Heart left ventricle (tissue), 16 donors: ENCODE data around the gene MRPL49. TPM values are rescaled to one million over a fixed set of nuclear protein-coding genes. Genes with fewer than 3 reads are reported as not detected.
"Not testable (repeated sequence)": the region's sequence is repeated elsewhere in the genome, so short reads cannot be mapped to it uniquely, and the experiment has no call there.

ENCODE experiments used
- ATAC-seq, 4 donors: fragments of 200-7000 bp; cut with Tn5 transposase; one replicate each; pipeline ENCODE4 v1.9.1; 2020 to 2022; ENCODE audit warnings: moderate library complexity in 4 of 4, mild to moderate bottlenecking in 3 of 4, moderate number of reproducible peaks in 1 of 4
- DNase-seq, 5 donors: peaks; one replicate each; pipeline ENCODE4 v3.0.0-alpha.2; 2020
- H3K27ac ChIP-seq, 12 donors: fragments of 200-600 bp; sonication (generic) in 4 of 12; one replicate each; pipeline versions ENCODE4 v1.5.0 to v1.8.0; 2016 to 2022; ENCODE audit warnings: mild to moderate bottlenecking in 2 of 12
- H3K27me3 ChIP-seq, 9 donors: fragments of 200-600 bp; sonication (generic) in 2 of 9; one replicate each; pipeline versions ENCODE4 v1.5.1 to v1.8.0; 2016 to 2022; ENCODE audit warnings: mild to moderate bottlenecking in 3 of 9
- H3K36me3 ChIP-seq, 9 donors: fragments of 200-600 bp; sonication (generic) in 2 of 9; one replicate each; pipeline versions ENCODE4 v1.5.0 to v1.8.0; 2018 to 2022; ENCODE audit warnings: mild to moderate bottlenecking in 2 of 9
- H3K4me1 ChIP-seq, 12 donors: fragments of 200-600 bp; sonication (generic) in 4 of 12; one replicate each; pipeline versions ENCODE4 v1.5.0 to v1.8.0; 2016 to 2022; ENCODE audit warnings: mild to moderate bottlenecking in 3 of 12
- H3K4me3 ChIP-seq, 12 donors: fragments of 200-600 bp; sonication (generic) in 4 of 12; one replicate each; pipeline versions ENCODE4 v1.5.0 to v1.8.0; 2017 to 2022; ENCODE audit warnings: mild to moderate bottlenecking in 9 of 12, moderate library complexity in 4 of 12
- H3K9me3 ChIP-seq, 12 donors: fragments of 200-600 bp; sonication (generic) in 4 of 12; one replicate each; pipeline versions ENCODE4 v1.5.0 to v1.8.0; 2016 to 2022; ENCODE audit warnings: mild to moderate bottlenecking in 1 of 12
- POLR2A ChIP-seq, 2 donors: fragments of 450-650 bp; IDR thresholded peaks; one replicate each; pipeline ENCODE4 v1.6.1; 2017; ENCODE audit warnings: antibody characterized with exemption in 2 of 2, mild to moderate bottlenecking in 2 of 2, moderate library complexity in 2 of 2
- WGBS, 4 donors: extraction: QIAGEN DNeasy Blood & Tissue Kit in 2 of 4; methylation state at CpG; one replicate each; pipeline versions ENCODE4 v1.1.5 to v1.1.7; 2013 to 2018; 5-methylcytosine and 5-hydroxymethylcytosine counted together
- intact Hi-C, 10 donors: fragments of 100-400 bp; cut with DNase I; formaldehyde crosslinking; loops; one replicate each; pipeline versions ENCODE4 v1.11.1 to v1.14.2; 2022
- polyA plus RNA-seq, 2 donors: library from polyadenylated mRNA; stranded (reverse); fragments of 200-250 nt; gene quantifications; one replicate each; pipeline ENCODE4 v1.2.3, GENCODE V29; 2013
- total RNA-seq, 9 donors: library from RNA; depleted of rRNA in 2 of 9; stranded (reverse); fragments of >200 nt in 2 of 9; fragmentation: NEBNext Ultra II Directional in 3 of 9; extraction: Animal tissue kit (Norgen Biotek cat#: 25700) in 3 of 9; gene quantifications; one replicate each; pipeline versions ENCODE4 v1.1.0 to v1.2.4, GENCODE V29; 2016 to 2023
- TF ChIP-seq, protein P1 (sequence below), 12 donors: fragments of 200-600 bp; sonication (generic) in 4 of 12; IDR thresholded peaks; one replicate each; pipeline versions ENCODE4 v1.5.0 to v1.8.0; 2018 to 2022; ENCODE audit warnings: antibody characterized with exemption in 12 of 12, mild to moderate bottlenecking in 5 of 12
- donor health status: ischemic (EF 13 %, LVEDD 7.1; RV severe dilation, severe dysfunction).
- donor health status: healthy with polysubstance abuse.
- donor health status: DM: no; HTN: yes; CAD: no.
- donor health status: DM: no; HTN: no; CAD: no.
- donor health status: ischemic (EF 25% LVEDD 6.9; RV normal size, moderate dysfunction).
- donor health status: ischemic (EF 25% LVEDD 5.7; RV mildly dilated, moderate dysfunction).
- donor health status: healthy.
- donor health status: DM: yes; HTN: yes; CAD: no.
- donor health status: ischemic (EF 35%, LVEDD 5.7; RV mildly dilated, moderate dysfunction).
- donor health status: nonischemic (EF 11% LVEDD 7.7; RV severe dilation, severe dysfunction).
- donor health status: DM: yes; HTN: yes; CAD: no.
- donor health status: PGD.
- donor health status: ischemic (EF 29% LVEDD 5.4; RV normal size, mild dysfunction).
- donor health status: nonischemic (EF 23%, LVEDD 6.1; RV moderate dilation, normal function).

Gene MRPL49
- total and polyA plus RNA-seq, 11 donors, result 13.7 to 66.6 (median 42.1) TPM

- ATAC-seq, result peak in 1 of 4 donors; percentile 2
- Histone ChIP-seq H3K9me3 (no peaks in the 10 kb centered on the region), H3K27ac (peak overlapping the region; percentile 71 to 93 (median 84)), H3K4me1 (peaks cover 0 to 71% (median 46%) of the 10 kb centered on the region in 12 donors), H3K4me3 (peak overlapping the region; percentile 67 to 99 (median 88)), H3K36me3 (peaks cover 0 to 45% (median 33%) of the 10 kb centered on the region in 9 donors), H3K27me3 (peaks cover 0 to 5% (median 0%) of the 10 kb centered on the region in 9 donors)
- TF ChIP-seq, protein P1, sequence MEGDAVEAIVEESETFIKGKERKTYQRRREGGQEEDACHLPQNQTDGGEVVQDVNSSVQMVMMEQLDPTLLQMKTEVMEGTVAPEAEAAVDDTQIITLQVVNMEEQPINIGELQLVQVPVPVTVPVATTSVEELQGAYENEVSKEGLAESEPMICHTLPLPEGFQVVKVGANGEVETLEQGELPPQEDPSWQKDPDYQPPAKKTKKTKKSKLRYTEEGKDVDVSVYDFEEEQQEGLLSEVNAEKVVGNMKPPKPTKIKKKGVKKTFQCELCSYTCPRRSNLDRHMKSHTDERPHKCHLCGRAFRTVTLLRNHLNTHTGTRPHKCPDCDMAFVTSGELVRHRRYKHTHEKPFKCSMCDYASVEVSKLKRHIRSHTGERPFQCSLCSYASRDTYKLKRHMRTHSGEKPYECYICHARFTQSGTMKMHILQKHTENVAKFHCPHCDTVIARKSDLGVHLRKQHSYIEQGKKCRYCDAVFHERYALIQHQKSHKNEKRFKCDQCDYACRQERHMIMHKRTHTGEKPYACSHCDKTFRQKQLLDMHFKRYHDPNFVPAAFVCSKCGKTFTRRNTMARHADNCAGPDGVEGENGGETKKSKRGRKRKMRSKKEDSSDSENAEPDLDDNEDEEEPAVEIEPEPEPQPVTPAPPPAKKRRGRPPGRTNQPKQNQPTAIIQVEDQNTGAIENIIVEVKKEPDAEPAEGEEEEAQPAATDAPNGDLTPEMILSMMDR (IDR thresholded peaks at IDR 0.05), result no peak
- TF ChIP-seq POLR2A (IDR thresholded peaks at IDR 0.05), result no peak
- 21 to 35% (median 27%) methylated on average over 37 to 68 of the region's 68 CpGs for WGBS, 4 donors
- peak in 3 of 5 donors; percentile 20 to 48 (median 47) for DNase-seq
- intact Hi-C loops, result loop anchor here (1.0 to 10.0 kb wide), 10 partner anchors 20 to 342 kb away; partner anchors contain the start of genes ARL2 (in 5 of the 10), CDC42BPG (in 2 of the 10), CAPN1 (in 1 of the 10) and DPF2 (in 1 of the 10)
These were observed 5.5 kb upstream of the MRPL49 start for GRCh38 chr11:65116370-65117205.

DNA sequence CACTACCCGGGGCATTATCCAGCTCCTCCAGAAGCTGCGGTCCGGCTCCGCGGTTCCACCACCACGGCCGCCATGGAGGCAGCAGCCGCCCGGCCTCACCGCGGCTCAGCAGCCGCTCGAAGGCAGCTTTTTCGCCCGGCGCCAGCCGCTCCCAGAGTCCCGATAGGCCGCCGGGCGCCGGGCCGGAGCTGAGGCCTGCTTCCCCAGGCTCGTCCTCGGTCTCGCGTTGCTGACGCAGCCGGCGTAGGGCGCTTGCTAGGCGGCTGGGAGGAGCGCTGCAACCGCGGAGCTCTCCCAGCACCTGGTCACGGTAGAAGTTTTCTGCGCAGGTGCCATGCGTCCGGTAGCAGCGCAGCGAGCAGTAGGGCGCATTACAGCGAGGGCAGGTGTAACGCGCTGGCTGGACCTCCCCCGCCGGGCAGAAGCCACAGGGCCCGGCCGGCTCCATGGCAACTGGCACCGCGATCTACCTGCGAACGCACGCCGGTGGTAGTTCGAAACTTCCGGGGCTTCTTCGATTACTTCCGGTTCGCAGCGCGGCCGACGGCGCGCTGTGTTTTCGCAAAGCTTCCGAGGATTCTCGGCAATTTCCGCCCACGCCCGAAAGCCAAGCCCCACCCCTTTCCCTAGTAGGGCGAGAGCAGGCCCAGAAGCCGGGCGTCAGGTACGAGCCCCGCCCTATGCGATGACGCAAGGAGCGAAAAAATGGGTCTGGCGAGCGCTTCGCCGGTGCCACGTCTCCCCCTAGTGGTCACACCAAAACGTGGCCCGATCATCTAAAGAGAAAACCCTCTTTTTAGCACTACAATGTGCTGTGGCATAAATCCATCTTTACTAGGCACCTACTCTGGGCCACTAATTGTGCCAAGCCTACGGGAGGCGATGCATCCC is 4.7 kb upstream of the MRPL49 start, which contains the start of gene ZNHIT2:
ZNHIT2 (minus strand) TSS at position 496 of the 891 bp plus-strand sequence; CDS start at position 448, 48 bp downstream.
- intact Hi-C loops, result loop anchor here (1.0 to 10.0 kb wide), 13 partner anchors 21 to 343 kb away; partner anchors contain the start of genes ARL2 (in 6 of the 10), CDC42BPG (in 2 of the 10), CAPN1 (in 1 of the 10) and DPF2 (in 1 of the 10)
- peak in 1 of 2 donors; percentile 55 for TF ChIP-seq POLR2A (IDR thresholded peaks at IDR 0.05)
- TF ChIP-seq, protein P1 (IDR thresholded peaks at IDR 0.05), result peak; percentile 91 to 99 (median 96)
- Histone ChIP-seq H3K9me3 (no peaks in the 10 kb centered on the region), H3K27ac (peak within 1 kb of the TSS; percentile 71 to 93 (median 84)), H3K27me3 (peaks cover 0 to 5% (median 0%) of the 10 kb centered on the region in 9 donors), H3K36me3 (peaks cover 0 to 45% (median 33%) of the 10 kb centered on the region in 9 donors), H3K4me1 (peaks cover 0 to 63% (median 40%) of the 10 kb centered on the region in 12 donors), H3K4me3 (peak within 1 kb of the TSS; percentile 67 to 99 (median 88))
- peak; percentile 82 to 89 (median 86) for ATAC-seq
- peak; percentile 99 to 100 (median 99) for DNase-seq
- WGBS, 4 donors, result 0 to 1% (median 0%) methylated on average over 30 to 89 of the region's 89 CpGs

DNA sequence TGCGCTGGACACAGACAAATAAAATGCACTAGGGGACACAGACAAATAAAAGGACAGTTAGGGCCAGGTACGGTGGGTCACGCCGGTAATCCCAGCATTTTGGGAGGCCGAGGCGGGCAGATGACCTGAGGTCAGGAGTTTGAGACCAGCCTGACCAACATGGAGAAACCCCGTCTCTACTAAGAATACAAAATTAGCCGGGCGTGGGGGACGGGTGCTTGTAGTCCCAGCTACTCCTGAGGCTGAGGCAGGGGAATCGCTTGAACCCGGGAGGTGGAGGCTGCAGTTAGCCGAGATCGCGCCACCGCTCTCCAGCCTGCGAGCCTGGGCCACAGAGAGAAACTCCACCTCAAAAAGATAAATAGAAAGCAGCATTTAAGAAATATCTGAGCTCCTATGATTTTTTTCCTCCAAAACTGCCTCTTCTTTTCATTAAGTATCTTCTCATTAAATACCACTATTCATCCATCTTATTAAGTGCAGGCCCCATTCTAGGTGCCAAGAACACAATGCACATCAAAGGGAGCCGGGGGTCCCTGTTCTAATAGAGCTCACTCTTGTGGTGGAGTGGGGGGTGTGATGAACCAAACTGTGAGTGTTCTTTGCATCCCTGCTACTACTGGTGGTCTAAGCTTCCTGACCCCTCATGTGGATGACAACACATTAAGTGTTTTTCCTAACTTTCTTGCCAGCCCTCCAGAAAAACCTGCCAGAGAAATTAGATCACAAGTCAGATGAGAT is 3.9 kb upstream of the MRPL49 start:
- peaks cover 0 to 63% (median 38%) of the 10 kb centered on the region in 12 donors for H3K4me1 ChIP-seq
- H3K9me3 ChIP-seq, result no peaks in the 10 kb centered on the region
- intact Hi-C loops, result loop anchor here (1.0 to 10.0 kb wide), 12 partner anchors 67 to 343 kb away; partner anchors contain the start of genes ARL2 (in 6 of the 10), CDC42BPG (in 2 of the 10), CAPN1 (in 1 of the 10) and DPF2 (in 1 of the 10)
- H3K27ac ChIP-seq, result peak overlapping the region in 8 of 12 donors; percentile 3 to 87 (median 47)
- H3K27me3 ChIP-seq, result peaks cover 0 to 2% (median 0%) of the 10 kb centered on the region in 9 donors
- ATAC-seq, result no peak
- H3K36me3 ChIP-seq, result peaks cover 0 to 45% (median 33%) of the 10 kb centered on the region in 9 donors
- DNase-seq, result peak in 1 of 5 donors; percentile 17
- WGBS, 4 donors, result 77 to 86% (median 82%) methylated on average over 18 of the region's 18 CpGs
- peak overlapping the region in 6 of 12 donors; percentile 67 to 89 (median 81) for H3K4me3 ChIP-seq
- TF ChIP-seq, protein P1 (IDR thresholded peaks at IDR 0.05), result peak in 3 of 12 donors; percentile 4 to 38 (median 10)
- no peak for TF ChIP-seq POLR2A (IDR thresholded peaks at IDR 0.05)

DNA sequence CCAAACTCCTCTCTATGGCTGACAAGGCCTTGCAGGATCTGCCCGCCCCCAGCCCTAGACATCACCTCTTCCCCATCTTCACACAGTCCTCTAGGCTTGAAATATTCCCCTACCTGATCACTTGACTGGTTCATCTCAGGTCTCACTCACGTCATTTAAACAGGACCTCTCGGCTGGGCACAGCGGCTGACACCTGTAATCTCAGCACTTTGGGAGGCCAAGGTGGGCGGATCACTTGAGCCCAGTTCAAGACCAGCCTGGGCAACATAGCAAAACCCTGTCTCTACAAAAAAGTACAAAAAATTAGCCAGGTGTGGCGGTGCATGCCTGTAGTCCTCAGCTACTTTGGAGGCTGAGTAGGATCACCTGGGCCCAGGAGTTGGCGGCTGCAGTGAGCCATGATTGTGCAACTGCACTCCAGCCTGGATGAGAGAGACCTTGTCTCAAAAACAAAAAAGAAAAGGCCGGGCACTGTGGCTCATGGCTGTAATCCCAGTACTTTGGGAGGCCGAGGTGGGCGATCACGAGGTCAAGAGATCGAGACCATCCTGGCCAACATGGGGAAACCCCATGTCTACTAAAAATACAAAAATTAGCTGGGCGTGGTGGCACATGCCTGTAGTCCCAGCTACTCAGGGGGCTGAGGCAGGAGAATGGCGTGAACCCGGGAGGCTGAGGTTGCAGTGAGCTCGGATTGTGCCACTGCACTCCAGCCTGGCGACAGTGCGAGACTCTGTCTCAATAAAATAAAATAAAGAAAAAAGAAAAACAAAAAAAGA is 3.0 kb upstream of the MRPL49 start:
- H3K27ac ChIP-seq, result peak overlapping the region in 1 of 12 donors; percentile 66
- peaks cover 0 to 45% (median 34%) of the 10 kb centered on the region in 9 donors for H3K36me3 ChIP-seq
- WGBS, 4 donors, result 84 to 89% (median 88%) methylated on average over 18 of the region's 18 CpGs
- H3K9me3 ChIP-seq, H3K4me3 ChIP-seq, H3K27me3 ChIP-seq, DNase-seq, ATAC-seq: not testable (repeated sequence)
- intact Hi-C loops, result loop anchor here (1.0 to 10.0 kb wide), 12 partner anchors 66 to 344 kb away; partner anchors contain the start of genes ARL2 (in 6 of the 10), CDC42BPG (in 2 of the 10), CAPN1 (in 1 of the 10) and DPF2 (in 1 of the 10)
- peaks cover 0 to 59% (median 36%) of the 10 kb centered on the region in 12 donors for H3K4me1 ChIP-seq
